ENCODE measurements around the gene OSR1.

DNA sequence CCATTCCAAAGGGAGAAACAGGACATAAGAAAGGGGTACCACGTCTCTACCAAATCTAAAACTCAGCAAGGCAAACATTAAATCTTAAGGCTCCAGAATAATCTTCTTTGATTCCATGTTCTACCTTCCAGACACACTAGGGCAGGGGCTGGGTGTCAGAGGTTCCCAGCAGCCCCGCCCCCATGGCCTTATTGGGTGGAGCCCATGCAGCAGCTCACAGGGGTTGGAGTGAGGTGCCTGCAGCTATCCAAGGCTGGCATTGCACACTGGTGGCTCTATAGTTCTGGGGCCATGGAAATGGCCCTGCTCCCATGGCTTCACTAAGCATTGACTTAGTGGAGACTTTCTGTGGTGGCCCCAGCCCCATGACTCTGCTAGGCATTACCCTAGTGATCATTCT lies 14.9 kb upstream of the OSR1 start:
- TF ChIP-seq POLR2A (IDR thresholded peaks at IDR 0.05) = no peak
- TF ChIP-seq, protein P1, sequence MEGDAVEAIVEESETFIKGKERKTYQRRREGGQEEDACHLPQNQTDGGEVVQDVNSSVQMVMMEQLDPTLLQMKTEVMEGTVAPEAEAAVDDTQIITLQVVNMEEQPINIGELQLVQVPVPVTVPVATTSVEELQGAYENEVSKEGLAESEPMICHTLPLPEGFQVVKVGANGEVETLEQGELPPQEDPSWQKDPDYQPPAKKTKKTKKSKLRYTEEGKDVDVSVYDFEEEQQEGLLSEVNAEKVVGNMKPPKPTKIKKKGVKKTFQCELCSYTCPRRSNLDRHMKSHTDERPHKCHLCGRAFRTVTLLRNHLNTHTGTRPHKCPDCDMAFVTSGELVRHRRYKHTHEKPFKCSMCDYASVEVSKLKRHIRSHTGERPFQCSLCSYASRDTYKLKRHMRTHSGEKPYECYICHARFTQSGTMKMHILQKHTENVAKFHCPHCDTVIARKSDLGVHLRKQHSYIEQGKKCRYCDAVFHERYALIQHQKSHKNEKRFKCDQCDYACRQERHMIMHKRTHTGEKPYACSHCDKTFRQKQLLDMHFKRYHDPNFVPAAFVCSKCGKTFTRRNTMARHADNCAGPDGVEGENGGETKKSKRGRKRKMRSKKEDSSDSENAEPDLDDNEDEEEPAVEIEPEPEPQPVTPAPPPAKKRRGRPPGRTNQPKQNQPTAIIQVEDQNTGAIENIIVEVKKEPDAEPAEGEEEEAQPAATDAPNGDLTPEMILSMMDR (IDR thresholded peaks at IDR 0.05) = no peak

Data from esophagus squamous epithelium (tissue), 4 donors.